GM12873 (cell line): ENCODE measurements around the gene SHANK1.

Experiments used
- CTCF ChIP-seq: IDR thresholded peaks from 2 replicates; pipeline ENCODE4 v1.5.1; 2012; ENCODE audit warnings: low read depth, mild to moderate bottlenecking, moderate library complexity, low read length, control low read depth; ENCODE audit not compliant: insufficient read depth; ENCODE audit errors: missing control alignments

Gene SHANK1

DNA sequence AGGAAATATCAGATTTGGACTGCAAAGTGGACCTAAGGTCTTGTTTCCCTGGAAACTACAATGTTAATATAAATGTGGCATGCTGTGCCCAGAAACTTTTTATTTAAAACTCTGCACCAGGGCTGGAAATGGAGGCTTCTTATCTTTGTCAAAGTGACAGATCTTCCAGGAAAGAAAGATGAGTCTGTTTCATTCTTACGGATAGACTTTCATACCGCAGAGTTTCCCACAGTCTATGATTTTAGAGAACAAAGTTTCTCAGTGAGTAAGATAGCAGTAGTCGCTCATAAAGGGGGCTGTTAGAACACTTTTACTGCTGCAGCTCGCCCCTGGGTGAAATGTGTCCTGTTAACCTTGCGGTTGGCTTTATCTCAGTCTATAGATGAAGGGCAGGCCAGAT, 10.3 kb upstream of the SHANK1 start:
- TF ChIP-seq CTCF: no peak

- no peak for TF ChIP-seq CTCF
Measured at GRCh38 chr19:50728084-50728737, 8.6 kb upstream of the SHANK1 start.

- no peak for TF ChIP-seq CTCF
Measured at GRCh38 chr19:50725911-50726230, 6.3 kb upstream of the SHANK1 start.

DNA sequence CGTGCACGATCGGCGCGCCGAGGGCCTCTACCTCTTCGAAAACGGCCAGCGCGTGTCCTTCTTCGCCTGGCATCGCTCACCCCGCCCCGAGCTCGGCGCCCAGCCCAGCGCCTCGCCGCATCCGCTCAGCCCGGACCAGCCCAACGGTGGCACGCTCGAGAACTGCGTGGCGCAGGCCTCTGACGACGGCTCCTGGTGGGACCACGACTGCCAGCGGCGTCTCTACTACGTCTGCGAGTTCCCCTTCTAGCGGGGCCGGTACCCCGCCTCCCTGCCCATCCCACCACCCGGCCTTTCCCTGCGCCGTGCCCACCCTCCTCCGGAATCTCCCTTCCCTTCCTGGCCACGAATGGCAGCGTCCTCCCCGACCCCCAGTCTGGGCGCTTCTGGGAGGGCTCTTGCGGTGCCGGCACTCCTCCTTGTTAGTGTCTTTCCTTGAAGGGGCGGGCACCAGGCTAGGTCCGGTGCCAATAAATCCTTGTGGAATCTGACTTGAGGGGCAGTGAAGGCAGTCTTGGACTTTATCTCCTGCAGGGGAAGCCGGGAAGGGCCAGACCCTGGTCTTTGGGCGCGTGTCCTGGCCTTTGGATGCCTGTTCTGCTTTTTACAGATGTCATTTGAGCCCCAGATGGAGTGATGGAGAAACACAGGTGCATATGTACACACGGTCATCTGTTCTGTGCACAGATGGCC, 5.8 kb upstream of the SHANK1 start:
- no peak for TF ChIP-seq CTCF

DNA sequence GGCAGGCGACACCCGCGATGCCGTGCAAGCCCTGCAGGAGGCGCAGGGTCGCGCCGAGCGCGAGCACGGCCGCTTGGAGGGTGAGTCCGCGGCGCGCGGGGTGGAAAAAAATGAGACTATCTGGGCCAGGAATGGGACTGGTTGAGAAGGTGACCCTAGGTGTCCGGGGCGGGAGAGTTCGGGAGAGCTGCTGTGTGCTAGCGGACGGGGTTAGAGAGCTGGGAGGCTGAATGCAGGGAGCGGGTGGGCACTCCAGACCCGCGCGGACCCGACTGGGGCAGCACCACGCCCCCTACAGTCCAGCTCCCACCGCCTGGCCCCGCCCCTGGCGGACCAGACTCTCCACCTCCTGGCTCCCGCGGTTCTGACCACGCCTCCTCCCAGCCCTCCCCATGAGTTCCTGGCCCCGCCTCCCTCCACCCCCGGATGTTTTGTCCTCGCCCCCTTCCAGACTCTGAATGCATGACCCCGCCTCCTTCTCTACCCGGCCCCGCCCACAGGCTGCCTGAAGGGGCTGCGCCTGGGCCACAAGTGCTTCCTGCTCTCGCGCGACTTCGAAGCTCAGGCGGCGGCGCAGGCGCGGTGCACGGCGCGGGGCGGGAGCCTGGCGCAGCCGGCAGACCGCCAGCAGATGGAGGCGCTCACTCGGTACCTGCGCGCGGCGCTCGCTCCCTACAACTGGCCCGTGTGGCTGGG, 5.1 kb upstream of the SHANK1 start:
- TF ChIP-seq CTCF: peak; percentile 70

DNA sequence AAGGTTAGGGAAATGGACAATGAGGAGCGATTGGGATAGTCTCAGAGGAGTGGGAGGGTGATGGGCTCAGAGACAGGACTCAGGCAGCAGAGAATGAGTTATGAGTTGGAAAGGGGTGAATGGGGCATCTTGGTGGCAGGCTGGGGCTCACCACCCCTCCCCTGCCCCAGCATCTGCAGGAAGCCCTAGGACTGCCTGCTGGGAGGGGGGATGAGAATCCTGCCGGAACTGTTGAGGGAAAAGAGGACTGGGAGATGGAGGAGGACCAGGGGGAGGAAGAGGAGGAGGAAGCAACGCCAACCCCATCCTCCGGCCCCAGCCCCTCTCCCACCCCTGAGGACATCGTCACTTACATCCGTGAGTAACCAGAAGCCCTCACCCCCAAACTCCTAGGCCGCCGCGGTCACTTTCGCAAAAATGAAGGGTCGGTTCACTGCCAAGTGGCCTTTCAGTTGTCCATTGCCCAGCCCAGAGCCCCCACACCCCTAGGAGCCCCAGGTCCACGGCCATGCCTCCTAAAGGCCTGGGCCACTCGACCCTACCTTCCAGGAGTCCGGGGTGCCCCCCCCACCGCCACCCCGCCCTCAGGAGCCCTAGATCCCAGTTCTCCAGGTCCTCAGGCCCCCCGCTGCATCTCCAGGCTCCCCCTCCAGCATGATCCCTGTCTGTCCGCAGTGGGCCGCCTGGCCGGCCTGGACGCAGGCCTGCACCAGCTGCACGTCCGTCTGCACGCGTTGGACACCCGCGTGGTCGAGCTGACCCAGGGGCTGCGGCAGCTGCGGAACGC, 4.3 kb upstream of the SHANK1 start:
- no peak for TF ChIP-seq CTCF

GRCh38 chr19:50723069-50723468, 3.5 kb upstream of the SHANK1 start, which contains the start of gene CLEC11A:
Gene CLEC11A, plus strand, starts transcription at chr19:50723364. Its CDS starts 162 bp downstream, at chr19:50723526.
- no peak for TF ChIP-seq CTCF
